ENCODE results near the gene IVL. TPM values are rescaled to one million over a fixed set of nuclear protein-coding genes. Genes with fewer than 3 reads are reported as not detected.

Gene IVL
- not detected in 2 replicates for total RNA-seq (2012; rRNA removed)

- Histone ChIP-seq H3K4me1 (ENCODE audit: control insufficient read depth, insufficient read depth, low read length) (peaks cover 23% of the 10 kb centered on the region), H3K27me3 (ENCODE audit: control insufficient read depth, insufficient read depth, low read length) (peaks cover 33% of the 10 kb centered on the region), H3K36me3 (ENCODE audit: insufficient read depth, low read length) (no peaks in the 10 kb centered on the region), H3K9ac (ENCODE audit: low read depth, low read length) (no peak within 1 kb of the TSS), H3K4me3 (ENCODE audit: low read length) (no peak within 1 kb of the TSS), H3K4me2 (ENCODE audit: low read length) (no peak within 1 kb of the TSS), H3K9me3 (replicated peaks; ENCODE audit: low read length) (no peaks in the 10 kb centered on the region)
These were observed at the start of gene IVL for GRCh38 chr1:152907686-152908601. Gene IVL, plus strand, starts transcription at chr1:152908546. Its CDS starts 1,252 bp downstream, at chr1:152909798.

- H3K4me3 ChIP-seq (ENCODE audit: low read length) = no peak within 1 kb of the TSS
- no peaks in the 10 kb centered on the region for H3K36me3 ChIP-seq (ENCODE audit: insufficient read depth, low read length)
- no peak within 1 kb of the TSS for H3K9ac ChIP-seq (ENCODE audit: low read depth, low read length)
- no peak within 1 kb of the TSS for H3K4me2 ChIP-seq (ENCODE audit: low read length)
- no peaks in the 10 kb centered on the region for H3K9me3 ChIP-seq (replicated peaks; ENCODE audit: low read length)
- no peaks in the 10 kb centered on the region for H3K4me1 ChIP-seq (ENCODE audit: control insufficient read depth, insufficient read depth, low read length)
- H3K27me3 ChIP-seq (ENCODE audit: control insufficient read depth, insufficient read depth, low read length) = no peaks in the 10 kb centered on the region
These were observed 48.6 kb upstream of the IVL start, which contains the start of gene LCE7A for GRCh38 chr1:152859696-152860095. Gene LCE7A, plus strand, starts transcription at chr1:152859996. Its CDS starts 702 bp downstream, at chr1:152860698.

- no peaks in the 10 kb centered on the region for H3K4me1 ChIP-seq (ENCODE audit: control insufficient read depth, insufficient read depth, low read length)
- no peaks in the 10 kb centered on the region for H3K27me3 ChIP-seq (ENCODE audit: control insufficient read depth, insufficient read depth, low read length)
- H3K9ac ChIP-seq (ENCODE audit: low read depth, low read length) = no peak overlapping the region
- no peaks in the 10 kb centered on the region for H3K9me3 ChIP-seq (replicated peaks; ENCODE audit: low read length)
- no peaks in the 10 kb centered on the region for H3K36me3 ChIP-seq (ENCODE audit: insufficient read depth, low read length)
- H3K4me2 ChIP-seq (ENCODE audit: low read length) = no peak overlapping the region
- no peak overlapping the region for H3K4me3 ChIP-seq (ENCODE audit: low read length)
These were observed 48.2 kb upstream of the IVL start for GRCh38 chr1:152860129-152860528.

GRCh38 chr1:152861374-152861773, 47.0 kb upstream of the IVL start:
- Histone ChIP-seq H3K4me1 (ENCODE audit: control insufficient read depth, insufficient read depth, low read length) (no peaks in the 10 kb centered on the region), H3K9ac (ENCODE audit: low read depth, low read length) (no peak overlapping the region), H3K27me3 (ENCODE audit: control insufficient read depth, insufficient read depth, low read length) (no peaks in the 10 kb centered on the region), H3K4me2 (ENCODE audit: low read length) (no peak overlapping the region), H3K36me3 (ENCODE audit: insufficient read depth, low read length) (no peaks in the 10 kb centered on the region), H3K4me3 (ENCODE audit: low read length) (no peak overlapping the region), H3K9me3 (replicated peaks; ENCODE audit: low read length) (no peaks in the 10 kb centered on the region)

GRCh38 chr1:152864443-152864842, 43.9 kb upstream of the IVL start:
- Histone ChIP-seq H3K9me3 (replicated peaks; ENCODE audit: low read length) (no peaks in the 10 kb centered on the region), H3K4me2 (ENCODE audit: low read length) (no peak overlapping the region), H3K36me3 (ENCODE audit: insufficient read depth, low read length) (no peaks in the 10 kb centered on the region), H3K4me3 (ENCODE audit: low read length) (no peak overlapping the region), H3K9ac (ENCODE audit: low read depth, low read length) (no peak overlapping the region), H3K4me1 (ENCODE audit: control insufficient read depth, insufficient read depth, low read length) (no peaks in the 10 kb centered on the region), H3K27me3 (ENCODE audit: control insufficient read depth, insufficient read depth, low read length) (no peaks in the 10 kb centered on the region)

- Histone ChIP-seq H3K4me1 (ENCODE audit: control insufficient read depth, insufficient read depth, low read length) (no peaks in the 10 kb centered on the region), H3K4me3 (ENCODE audit: low read length) (no peak overlapping the region), H3K27me3 (ENCODE audit: control insufficient read depth, insufficient read depth, low read length) (no peaks in the 10 kb centered on the region), H3K9ac (ENCODE audit: low read depth, low read length) (no peak overlapping the region), H3K4me2 (ENCODE audit: low read length) (no peak overlapping the region), H3K36me3 (ENCODE audit: insufficient read depth, low read length) (no peaks in the 10 kb centered on the region), H3K9me3 (replicated peaks; ENCODE audit: low read length) (no peaks in the 10 kb centered on the region)
These were observed 42.0 kb upstream of the IVL start for GRCh38 chr1:152866321-152866720.

GRCh38 chr1:152869808-152870419, 38.4 kb upstream of the IVL start:
- Histone ChIP-seq H3K4me1 (ENCODE audit: control insufficient read depth, insufficient read depth, low read length) (peaks cover 11% of the 10 kb centered on the region), H3K36me3 (ENCODE audit: insufficient read depth, low read length) (no peaks in the 10 kb centered on the region), H3K27me3 (ENCODE audit: control insufficient read depth, insufficient read depth, low read length) (no peaks in the 10 kb centered on the region), H3K9me3 (replicated peaks; ENCODE audit: low read length) (no peaks in the 10 kb centered on the region), H3K9ac (ENCODE audit: low read depth, low read length) (no peak overlapping the region), H3K4me2 (ENCODE audit: low read length) (no peak overlapping the region), H3K4me3 (ENCODE audit: low read length) (no peak overlapping the region)

GRCh38 chr1:152870831-152871730, 37.3 kb upstream of the IVL start:
- Histone ChIP-seq H3K4me2 (ENCODE audit: low read length) (no peak overlapping the region), H3K27me3 (ENCODE audit: control insufficient read depth, insufficient read depth, low read length) (no peaks in the 10 kb centered on the region), H3K36me3 (ENCODE audit: insufficient read depth, low read length) (no peaks in the 10 kb centered on the region), H3K4me1 (ENCODE audit: control insufficient read depth, insufficient read depth, low read length) (peaks cover 11% of the 10 kb centered on the region), H3K4me3 (ENCODE audit: low read length) (no peak overlapping the region), H3K9me3 (replicated peaks; ENCODE audit: low read length) (no peaks in the 10 kb centered on the region), H3K9ac (ENCODE audit: low read depth, low read length) (no peak overlapping the region)

- Histone ChIP-seq H3K4me1 (ENCODE audit: control insufficient read depth, insufficient read depth, low read length) (peaks cover 11% of the 10 kb centered on the region), H3K9me3 (replicated peaks; ENCODE audit: low read length) (no peaks in the 10 kb centered on the region), H3K4me3 (ENCODE audit: low read length) (no peak overlapping the region), H3K9ac (ENCODE audit: low read depth, low read length) (no peak overlapping the region), H3K27me3 (ENCODE audit: control insufficient read depth, insufficient read depth, low read length) (no peaks in the 10 kb centered on the region), H3K36me3 (ENCODE audit: insufficient read depth, low read length) (no peaks in the 10 kb centered on the region), H3K4me2 (ENCODE audit: low read length) (no peak overlapping the region)
These were observed 36.6 kb upstream of the IVL start for GRCh38 chr1:152871731-152872126.

GRCh38 chr1:152873495-152873894, 34.9 kb upstream of the IVL start:
- Histone ChIP-seq H3K4me1 (ENCODE audit: control insufficient read depth, insufficient read depth, low read length) (peaks cover 11% of the 10 kb centered on the region), H3K9me3 (replicated peaks; ENCODE audit: low read length) (no peaks in the 10 kb centered on the region), H3K27me3 (ENCODE audit: control insufficient read depth, insufficient read depth, low read length) (no peaks in the 10 kb centered on the region), H3K4me3 (ENCODE audit: low read length) (no peak overlapping the region), H3K36me3 (ENCODE audit: insufficient read depth, low read length) (no peaks in the 10 kb centered on the region), H3K4me2 (ENCODE audit: low read length) (peak overlapping the region; percentile 35), H3K9ac (ENCODE audit: low read depth, low read length) (no peak overlapping the region)

- no peaks in the 10 kb centered on the region for H3K9me3 ChIP-seq (replicated peaks; ENCODE audit: low read length)
- H3K4me2 ChIP-seq (ENCODE audit: low read length) = no peak overlapping the region
- H3K4me3 ChIP-seq (ENCODE audit: low read length) = no peak overlapping the region
- H3K36me3 ChIP-seq (ENCODE audit: insufficient read depth, low read length) = no peaks in the 10 kb centered on the region
- no peak overlapping the region for H3K9ac ChIP-seq (ENCODE audit: low read depth, low read length)
- H3K4me1 ChIP-seq (ENCODE audit: control insufficient read depth, insufficient read depth, low read length) = peaks cover 11% of the 10 kb centered on the region
- H3K27me3 ChIP-seq (ENCODE audit: control insufficient read depth, insufficient read depth, low read length) = no peaks in the 10 kb centered on the region
These were observed 31.5 kb upstream of the IVL start for GRCh38 chr1:152876827-152877226.
